DND-41 (cell line): ENCODE results near the gene GRID1.

Source experiments
- CTCF ChIP-seq: IDR thresholded peaks from 2 replicates; pipeline ENCODE4 v1.5.1; 2012; ENCODE audit warnings: borderline replicate concordance, low read length, moderate library complexity, mild to moderate bottlenecking; ENCODE audit not compliant: poor library complexity, severe bottlenecking; ENCODE audit errors: extremely low read depth
- EZH2 ChIP-seq: IDR thresholded peaks from 3 replicates; pipeline ENCODE4 v1.6.1; 2012; ENCODE audit warnings: borderline replicate concordance, low read depth, mild to moderate bottlenecking, moderate library complexity, low read length, inconsistent platforms; ENCODE audit not compliant: severe bottlenecking

- TF ChIP-seq CTCF = no peak
- TF ChIP-seq EZH2 = no peak
These were observed 478.6 kb downstream of the GRID1 start for GRCh38 chr10:85888004-85888403.
